Nephron (organoid): ENCODE measurements around the gene DSN1.
A peak's percentile ranks its signal among the peaks of the same experiment; 100 is the strongest.

Experiments used
- H3K27ac Mint-ChIP-seq, 3 experiments: 2 replicates each; pipeline ENCODE4 v1.8.0; 2020; ENCODE audit warnings: mixed read lengths in 3 of 3, mild to moderate bottlenecking in 2 of 3, moderate library complexity in 1 of 3
- H3K27me3 Mint-ChIP-seq: 2 replicates; pipeline ENCODE4 v1.8.0; 2021; ENCODE audit warnings: low read depth, mild to moderate bottlenecking, moderate library complexity, mixed read lengths
- H3K36me3 Mint-ChIP-seq: 2 replicates; pipeline ENCODE4 v1.8.0; 2020; ENCODE audit warnings: low read depth, mixed read lengths
- H3K4me1 Mint-ChIP-seq: 2 replicates; pipeline ENCODE4 v1.8.0; 2020; ENCODE audit warnings: mixed read lengths
- H3K4me3 Mint-ChIP-seq, 3 experiments: 2 replicates each; pipeline ENCODE4 v1.8.0; 2020; ENCODE audit warnings: mild to moderate bottlenecking in 3 of 3, mixed read lengths in 3 of 3, moderate library complexity in 2 of 3
- H3K9me3 Mint-ChIP-seq: 2 replicates; pipeline ENCODE4 v1.8.0; 2020; ENCODE audit warnings: mixed read lengths
- TF ChIP-seq, protein P1 (sequence below), 3 experiments: fragments of 200-600 bp; sonication (generic); IDR thresholded peaks; one replicate each; pipeline ENCODE4 v1.5.0; 2021; ENCODE audit warnings: antibody characterized with exemption in 3 of 3; ENCODE audit not compliant: unreplicated experiment in 3 of 3

Gene DSN1

GRCh38 chr20:36773597-36774390 lies at the start of gene DSN1:
TSS of gene DSN1 (minus strand) at chr20:36773763. CDS start at chr20:36771458, 2,305 bp downstream.
- peak within 1 kb of the TSS; percentile 96 to 97 (median 96) for H3K27ac Mint-ChIP-seq
- TF ChIP-seq, protein P1, sequence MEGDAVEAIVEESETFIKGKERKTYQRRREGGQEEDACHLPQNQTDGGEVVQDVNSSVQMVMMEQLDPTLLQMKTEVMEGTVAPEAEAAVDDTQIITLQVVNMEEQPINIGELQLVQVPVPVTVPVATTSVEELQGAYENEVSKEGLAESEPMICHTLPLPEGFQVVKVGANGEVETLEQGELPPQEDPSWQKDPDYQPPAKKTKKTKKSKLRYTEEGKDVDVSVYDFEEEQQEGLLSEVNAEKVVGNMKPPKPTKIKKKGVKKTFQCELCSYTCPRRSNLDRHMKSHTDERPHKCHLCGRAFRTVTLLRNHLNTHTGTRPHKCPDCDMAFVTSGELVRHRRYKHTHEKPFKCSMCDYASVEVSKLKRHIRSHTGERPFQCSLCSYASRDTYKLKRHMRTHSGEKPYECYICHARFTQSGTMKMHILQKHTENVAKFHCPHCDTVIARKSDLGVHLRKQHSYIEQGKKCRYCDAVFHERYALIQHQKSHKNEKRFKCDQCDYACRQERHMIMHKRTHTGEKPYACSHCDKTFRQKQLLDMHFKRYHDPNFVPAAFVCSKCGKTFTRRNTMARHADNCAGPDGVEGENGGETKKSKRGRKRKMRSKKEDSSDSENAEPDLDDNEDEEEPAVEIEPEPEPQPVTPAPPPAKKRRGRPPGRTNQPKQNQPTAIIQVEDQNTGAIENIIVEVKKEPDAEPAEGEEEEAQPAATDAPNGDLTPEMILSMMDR (IDR thresholded peaks at IDR 0.05; ENCODE audit: unreplicated experiment in 3 of 3): no peak
- no peaks in the 10 kb centered on the region for H3K27me3 Mint-ChIP-seq
- H3K9me3 Mint-ChIP-seq: no peaks in the 10 kb centered on the region
- no peaks in the 10 kb centered on the region for H3K36me3 Mint-ChIP-seq
- H3K4me1 Mint-ChIP-seq: peaks cover 45% of the 10 kb centered on the region
- peak within 1 kb of the TSS; percentile 88 to 94 (median 88) for H3K4me3 Mint-ChIP-seq

DNA sequence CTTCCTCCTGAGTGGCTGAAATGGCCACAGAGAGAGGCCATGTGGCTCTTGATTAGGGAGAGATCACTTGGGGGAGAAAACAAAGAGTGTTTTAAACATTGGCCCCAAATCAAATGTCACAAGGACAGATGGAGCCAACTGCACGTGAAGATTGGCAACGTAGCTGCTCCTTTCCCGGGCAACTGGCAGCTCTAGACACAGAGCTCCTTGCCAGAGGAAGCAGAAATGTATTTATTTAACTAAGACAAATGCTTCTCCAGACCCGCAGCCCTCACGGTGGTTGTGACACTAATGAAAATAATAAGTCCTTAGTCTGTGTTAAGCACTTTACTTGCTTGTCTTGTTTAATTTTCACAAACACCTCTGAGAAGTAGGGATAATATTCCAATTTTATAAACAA lies 49.6 kb upstream of the DSN1 start:
- Mint-ChIP-seq H3K4me1 (peaks cover 26% of the 10 kb centered on the region), H3K36me3 (peaks cover 48% of the 10 kb centered on the region), H3K4me3 (no peak overlapping the region), H3K9me3 (no peaks in the 10 kb centered on the region), H3K27me3 (no peaks in the 10 kb centered on the region), H3K27ac (peak overlapping the region; percentile 55 to 94 (median 67))
- TF ChIP-seq, protein P1 (IDR thresholded peaks at IDR 0.05; ENCODE audit: unreplicated experiment in 3 of 3): no peak

- Mint-ChIP-seq H3K4me3 (no peak overlapping the region), H3K4me1 (peaks cover 26% of the 10 kb centered on the region), H3K27ac (peak overlapping the region in 1 of 3 experiments; percentile 94), H3K9me3 (no peaks in the 10 kb centered on the region), H3K36me3 (peaks cover 51% of the 10 kb centered on the region), H3K27me3 (no peaks in the 10 kb centered on the region)
- TF ChIP-seq, protein P1 (IDR thresholded peaks at IDR 0.05; ENCODE audit: unreplicated experiment in 3 of 3): no peak
Measured at GRCh38 chr20:36821964-36822437, 48.4 kb upstream of the DSN1 start.

- H3K36me3 Mint-ChIP-seq: peaks cover 55% of the 10 kb centered on the region
- no peaks in the 10 kb centered on the region for H3K9me3 Mint-ChIP-seq
- TF ChIP-seq, protein P1 (IDR thresholded peaks at IDR 0.05; ENCODE audit: unreplicated experiment in 3 of 3): no peak
- no peak overlapping the region for H3K4me3 Mint-ChIP-seq
- H3K27me3 Mint-ChIP-seq: no peaks in the 10 kb centered on the region
- H3K27ac Mint-ChIP-seq: peak overlapping the region in 1 of 3 experiments; percentile 79
- peaks cover 26% of the 10 kb centered on the region for H3K4me1 Mint-ChIP-seq
Measured at GRCh38 chr20:36820928-36821327, 47.4 kb upstream of the DSN1 start.

GRCh38 chr20:36820073-36820472 lies 46.5 kb upstream of the DSN1 start:
- Mint-ChIP-seq H3K4me1 (peaks cover 26% of the 10 kb centered on the region), H3K27me3 (no peaks in the 10 kb centered on the region), H3K27ac (peak overlapping the region; percentile 79 to 94 (median 86)), H3K36me3 (peaks cover 52% of the 10 kb centered on the region), H3K9me3 (no peaks in the 10 kb centered on the region), H3K4me3 (no peak overlapping the region)
- TF ChIP-seq, protein P1 (IDR thresholded peaks at IDR 0.05; ENCODE audit: unreplicated experiment in 3 of 3): no peak
